ENCODE measurements around the gene SULT1A3. TPM values are rescaled to one million over a fixed set of nuclear protein-coding genes. Genes with fewer than 3 reads are reported as not detected.
"Not testable (repeated sequence)": the region's sequence is repeated elsewhere in the genome, so short reads cannot be mapped to it uniquely, and the experiment has no call there.

The SULT1A3 gene
- total and polyA plus RNA-seq, 2 experiments from 2014 or later, result 11.2 to 17.4 TPM

DNA sequence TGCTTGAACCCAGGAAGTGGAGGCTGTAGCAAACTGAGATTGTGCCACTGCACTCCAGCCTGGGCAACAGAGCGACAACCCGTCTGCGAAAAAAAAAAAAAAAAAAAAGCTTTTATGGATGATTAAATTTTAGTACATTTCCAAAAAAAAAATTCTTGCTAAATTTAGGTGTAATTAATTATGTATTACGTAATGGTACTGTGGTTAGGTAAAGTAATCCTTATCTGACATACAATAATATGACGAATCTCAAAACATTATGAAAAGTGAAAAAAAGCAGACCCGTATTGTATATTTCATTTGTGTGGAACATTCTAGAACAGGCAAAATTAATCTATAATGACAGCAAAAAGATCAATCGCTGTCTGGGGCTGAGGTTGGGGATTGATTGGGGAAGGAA lies 26.0 kb upstream of the SULT1A3 start (continued):
- TF ChIP-seq, protein P1, sequence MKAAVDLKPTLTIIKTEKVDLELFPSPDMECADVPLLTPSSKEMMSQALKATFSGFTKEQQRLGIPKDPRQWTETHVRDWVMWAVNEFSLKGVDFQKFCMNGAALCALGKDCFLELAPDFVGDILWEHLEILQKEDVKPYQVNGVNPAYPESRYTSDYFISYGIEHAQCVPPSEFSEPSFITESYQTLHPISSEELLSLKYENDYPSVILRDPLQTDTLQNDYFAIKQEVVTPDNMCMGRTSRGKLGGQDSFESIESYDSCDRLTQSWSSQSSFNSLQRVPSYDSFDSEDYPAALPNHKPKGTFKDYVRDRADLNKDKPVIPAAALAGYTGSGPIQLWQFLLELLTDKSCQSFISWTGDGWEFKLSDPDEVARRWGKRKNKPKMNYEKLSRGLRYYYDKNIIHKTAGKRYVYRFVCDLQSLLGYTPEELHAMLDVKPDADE (IDR thresholded peaks at IDR 0.05), result no peak
- no peak for TF ChIP-seq ZNF331 (CRISPR knock-in tag; IDR thresholded peaks at IDR 0.05; ENCODE audit: low read depth)

DNA sequence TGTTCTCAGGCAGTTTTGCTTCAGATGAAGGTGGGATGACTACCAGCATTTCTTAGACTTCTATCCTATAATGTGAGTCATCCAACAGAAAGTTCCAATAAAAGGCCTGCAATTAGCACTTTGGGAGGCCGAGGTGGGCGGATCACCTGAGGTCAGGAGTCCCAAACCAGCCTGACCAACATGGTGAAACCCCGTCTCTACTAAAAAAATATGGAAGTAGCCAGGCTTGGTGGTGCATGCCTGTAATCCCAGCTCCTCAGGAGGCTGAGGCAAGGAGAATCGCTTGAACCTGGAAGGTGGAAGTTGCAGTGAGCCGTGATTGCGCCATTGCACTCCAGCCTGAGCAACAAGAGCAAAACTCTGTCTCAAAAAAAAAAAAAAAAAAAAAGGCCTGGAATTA lies 22.2 kb upstream of the SULT1A3 start:
- not testable (repeated sequence) for H3K4me3 ChIP-seq; H3K4me2 ChIP-seq; DNase-seq (ENCODE audit: low spot score); H3K4me3 Mint-ChIP-seq; H3F3A ChIP-seq (replicated peaks; ENCODE audit: low read depth); H3K79me2 ChIP-seq (replicated peaks; ENCODE audit: insufficient read depth); H3K36me3 Mint-ChIP-seq (ENCODE audit: low read depth); H3K9me3 Mint-ChIP-seq; H3K4me1 Mint-ChIP-seq; H3K27ac Mint-ChIP-seq; ATAC-seq; H3K4me1 ChIP-seq (ENCODE audit: insufficient read depth); H4K20me1 ChIP-seq (replicated peaks; ENCODE audit: insufficient read depth); H3K27me3 ChIP-seq (ENCODE audit: insufficient read depth); H3K9me2 ChIP-seq (ENCODE audit: insufficient read depth); H3K27ac ChIP-seq (ENCODE audit: low read depth); H2AFZ ChIP-seq; H3K36me3 ChIP-seq (ENCODE audit: insufficient read depth)
- peaks cover 18% of the 10 kb centered on the region for H3K27me3 Mint-ChIP-seq (ENCODE audit: insufficient read depth, low read depth, poor library complexity)

DNA sequence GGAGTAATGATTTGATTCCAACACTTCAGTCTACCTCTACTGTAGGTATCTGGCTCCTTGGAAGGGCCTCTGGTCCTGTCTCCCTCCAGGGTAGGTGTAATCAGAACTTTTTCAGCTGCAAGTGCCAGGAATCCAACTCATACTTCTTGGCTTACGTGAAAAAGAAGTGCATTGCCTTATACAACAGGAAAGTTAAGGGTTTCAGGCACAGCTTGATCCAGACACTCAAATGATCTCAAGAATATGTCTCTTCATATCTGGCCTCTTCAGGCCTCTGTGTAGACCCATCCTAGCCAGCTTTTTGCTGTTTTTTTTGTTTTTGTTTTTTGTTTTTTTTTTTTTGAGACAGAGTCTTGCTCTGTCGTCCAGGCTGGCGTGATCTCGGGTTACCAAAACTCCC lies 19.9 kb upstream of the SULT1A3 start:
- H3K4me2 ChIP-seq, result no peak overlapping the region
- H3K79me2 ChIP-seq (replicated peaks; ENCODE audit: insufficient read depth), result no peaks in the 10 kb centered on the region
- DNase-seq (ENCODE audit: low spot score) (no peak), ATAC-seq (no peak)
- no peak overlapping the region for H3K4me3 Mint-ChIP-seq
- peaks cover 14% of the 10 kb centered on the region; the same call in 1 of the 2 replicates for H3K27me3 ChIP-seq (ENCODE audit: insufficient read depth)
- H3K4me3 ChIP-seq, result no peak overlapping the region
- no peak overlapping the region for H3K27ac Mint-ChIP-seq
- H3F3A ChIP-seq (replicated peaks; ENCODE audit: low read depth), result 0 out of 2 replicates have a peak, but pooled peaks cover 5% of the 10 kb centered on the region
- no peaks in the 10 kb centered on the region for H3K36me3 Mint-ChIP-seq (ENCODE audit: low read depth)
- no peak overlapping the region for H2AFZ ChIP-seq
- peaks cover 2% of the 10 kb centered on the region; the same call in 1 of the 2 replicates for H3K4me1 ChIP-seq (ENCODE audit: insufficient read depth)
- no peaks in the 10 kb centered on the region for H3K9me2 ChIP-seq (ENCODE audit: insufficient read depth)
- no peak overlapping the region for H3K27ac ChIP-seq (ENCODE audit: low read depth)
- H3K36me3 ChIP-seq (ENCODE audit: insufficient read depth), result no peaks in the 10 kb centered on the region
- peaks cover 2% of the 10 kb centered on the region for H3K4me1 Mint-ChIP-seq
- no peak for TF ChIP-seq POLR2AphosphoS5 (IDR thresholded peaks at IDR 0.05; ENCODE audit: low read depth)
- no peak for TF ChIP-seq EZH2 (IDR thresholded peaks at IDR 0.05; ENCODE audit: low read depth, unreplicated experiment)
- TF ChIP-seq, protein P2, sequence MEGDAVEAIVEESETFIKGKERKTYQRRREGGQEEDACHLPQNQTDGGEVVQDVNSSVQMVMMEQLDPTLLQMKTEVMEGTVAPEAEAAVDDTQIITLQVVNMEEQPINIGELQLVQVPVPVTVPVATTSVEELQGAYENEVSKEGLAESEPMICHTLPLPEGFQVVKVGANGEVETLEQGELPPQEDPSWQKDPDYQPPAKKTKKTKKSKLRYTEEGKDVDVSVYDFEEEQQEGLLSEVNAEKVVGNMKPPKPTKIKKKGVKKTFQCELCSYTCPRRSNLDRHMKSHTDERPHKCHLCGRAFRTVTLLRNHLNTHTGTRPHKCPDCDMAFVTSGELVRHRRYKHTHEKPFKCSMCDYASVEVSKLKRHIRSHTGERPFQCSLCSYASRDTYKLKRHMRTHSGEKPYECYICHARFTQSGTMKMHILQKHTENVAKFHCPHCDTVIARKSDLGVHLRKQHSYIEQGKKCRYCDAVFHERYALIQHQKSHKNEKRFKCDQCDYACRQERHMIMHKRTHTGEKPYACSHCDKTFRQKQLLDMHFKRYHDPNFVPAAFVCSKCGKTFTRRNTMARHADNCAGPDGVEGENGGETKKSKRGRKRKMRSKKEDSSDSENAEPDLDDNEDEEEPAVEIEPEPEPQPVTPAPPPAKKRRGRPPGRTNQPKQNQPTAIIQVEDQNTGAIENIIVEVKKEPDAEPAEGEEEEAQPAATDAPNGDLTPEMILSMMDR (conservative IDR thresholded peaks at IDR 0.05; ENCODE audit: low read depth in 2 of 2), result no peak
- TF ChIP-seq, protein P3, sequence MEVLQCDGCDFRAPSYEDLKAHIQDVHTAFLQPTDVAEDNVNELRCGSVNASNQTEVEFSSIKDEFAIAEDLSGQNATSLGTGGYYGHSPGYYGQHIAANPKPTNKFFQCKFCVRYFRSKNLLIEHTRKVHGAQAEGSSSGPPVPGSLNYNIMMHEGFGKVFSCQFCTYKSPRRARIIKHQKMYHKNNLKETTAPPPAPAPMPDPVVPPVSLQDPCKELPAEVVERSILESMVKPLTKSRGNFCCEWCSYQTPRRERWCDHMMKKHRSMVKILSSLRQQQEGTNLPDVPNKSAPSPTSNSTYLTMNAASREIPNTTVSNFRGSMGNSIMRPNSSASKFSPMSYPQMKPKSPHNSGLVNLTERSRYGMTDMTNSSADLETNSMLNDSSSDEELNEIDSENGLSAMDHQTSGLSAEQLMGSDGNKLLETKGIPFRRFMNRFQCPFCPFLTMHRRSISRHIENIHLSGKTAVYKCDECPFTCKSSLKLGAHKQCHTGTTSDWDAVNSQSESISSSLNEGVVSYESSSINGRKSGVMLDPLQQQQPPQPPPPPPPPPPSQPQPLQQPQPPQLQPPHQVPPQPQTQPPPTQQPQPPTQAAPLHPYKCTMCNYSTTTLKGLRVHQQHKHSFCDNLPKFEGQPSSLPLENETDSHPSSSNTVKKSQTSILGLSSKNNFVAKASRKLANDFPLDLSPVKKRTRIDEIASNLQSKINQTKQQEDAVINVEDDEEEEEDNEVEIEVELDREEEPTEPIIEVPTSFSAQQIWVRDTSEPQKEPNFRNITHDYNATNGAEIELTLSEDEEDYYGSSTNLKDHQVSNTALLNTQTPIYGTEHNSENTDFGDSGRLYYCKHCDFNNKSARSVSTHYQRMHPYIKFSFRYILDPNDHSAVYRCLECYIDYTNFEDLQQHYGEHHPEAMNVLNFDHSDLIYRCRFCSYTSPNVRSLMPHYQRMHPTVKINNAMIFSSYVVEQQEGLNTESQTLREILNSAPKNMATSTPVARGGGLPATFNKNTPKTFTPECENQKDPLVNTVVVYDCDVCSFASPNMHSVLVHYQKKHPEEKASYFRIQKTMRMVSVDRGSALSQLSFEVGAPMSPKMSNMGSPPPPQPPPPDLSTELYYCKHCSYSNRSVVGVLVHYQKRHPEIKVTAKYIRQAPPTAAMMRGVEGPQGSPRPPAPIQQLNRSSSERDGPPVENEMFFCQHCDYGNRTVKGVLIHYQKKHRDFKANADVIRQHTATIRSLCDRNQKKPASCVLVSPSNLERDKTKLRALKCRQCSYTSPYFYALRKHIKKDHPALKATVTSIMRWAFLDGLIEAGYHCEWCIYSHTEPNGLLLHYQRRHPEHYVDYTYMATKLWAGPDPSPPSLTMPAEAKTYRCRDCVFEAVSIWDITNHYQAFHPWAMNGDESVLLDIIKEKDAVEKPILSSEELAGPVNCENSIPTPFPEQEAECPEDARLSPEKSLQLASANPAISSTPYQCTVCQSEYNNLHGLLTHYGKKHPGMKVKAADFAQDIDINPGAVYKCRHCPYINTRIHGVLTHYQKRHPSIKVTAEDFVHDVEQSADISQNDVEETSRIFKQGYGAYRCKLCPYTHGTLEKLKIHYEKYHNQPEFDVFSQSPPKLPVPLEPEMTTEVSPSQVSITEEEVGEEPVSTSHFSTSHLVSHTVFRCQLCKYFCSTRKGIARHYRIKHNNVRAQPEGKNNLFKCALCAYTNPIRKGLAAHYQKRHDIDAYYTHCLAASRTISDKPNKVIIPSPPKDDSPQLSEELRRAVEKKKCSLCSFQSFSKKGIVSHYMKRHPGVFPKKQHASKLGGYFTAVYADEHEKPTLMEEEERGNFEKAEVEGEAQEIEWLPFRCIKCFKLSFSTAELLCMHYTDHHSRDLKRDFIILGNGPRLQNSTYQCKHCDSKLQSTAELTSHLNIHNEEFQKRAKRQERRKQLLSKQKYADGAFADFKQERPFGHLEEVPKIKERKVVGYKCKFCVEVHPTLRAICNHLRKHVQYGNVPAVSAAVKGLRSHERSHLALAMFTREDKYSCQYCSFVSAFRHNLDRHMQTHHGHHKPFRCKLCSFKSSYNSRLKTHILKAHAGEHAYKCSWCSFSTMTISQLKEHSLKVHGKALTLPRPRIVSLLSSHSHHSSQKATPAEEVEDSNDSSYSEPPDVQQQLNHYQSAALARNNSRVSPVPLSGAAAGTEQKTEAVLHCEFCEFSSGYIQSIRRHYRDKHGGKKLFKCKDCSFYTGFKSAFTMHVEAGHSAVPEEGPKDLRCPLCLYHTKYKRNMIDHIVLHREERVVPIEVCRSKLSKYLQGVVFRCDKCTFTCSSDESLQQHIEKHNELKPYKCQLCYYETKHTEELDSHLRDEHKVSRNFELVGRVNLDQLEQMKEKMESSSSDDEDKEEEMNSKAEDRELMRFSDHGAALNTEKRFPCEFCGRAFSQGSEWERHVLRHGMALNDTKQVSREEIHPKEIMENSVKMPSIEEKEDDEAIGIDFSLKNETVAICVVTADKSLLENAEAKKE (CRISPR knock-in tag; IDR thresholded peaks at IDR 0.05), result no peak
- no peak for TF ChIP-seq CREB1 (CRISPR knock-in tag; IDR thresholded peaks at IDR 0.05; ENCODE audit: low read depth)
- TF ChIP-seq, protein P1 (IDR thresholded peaks at IDR 0.05), result no peak
- no peaks in the 10 kb centered on the region for H4K20me1 ChIP-seq (replicated peaks; ENCODE audit: insufficient read depth)
- no peaks in the 10 kb centered on the region for H3K9me3 Mint-ChIP-seq
- H3K27me3 Mint-ChIP-seq (ENCODE audit: insufficient read depth, low read depth, poor library complexity), result peaks cover 16% of the 10 kb centered on the region
